Memory B cell (primary cell): Measurements from ENCODE around the gene SLC22A17.

Experiments
- ATAC-seq: fragments of 150-1000 bp; cut with Tn5 transposase; 2 replicates; pipeline ENCODE4 v1.10.0; 2021; ENCODE audit warnings: low read depth, mild to moderate bottlenecking, moderate library complexity
- DNase-seq, 2 donors: peaks; one replicate each; pipeline ENCODE4 v3.0.0; 2022; ENCODE audit warnings: low spot score in 2 of 2
- H3K27ac Mint-ChIP-seq: one replicate; pipeline ENCODE4 v1.8.0; 2022; ENCODE audit warnings: mild to moderate bottlenecking, moderate library complexity, mixed read lengths
- H3K27me3 Mint-ChIP-seq: one replicate; pipeline ENCODE4 v1.8.0; 2022; ENCODE audit warnings: mixed read lengths
- H3K36me3 Mint-ChIP-seq: one replicate; pipeline ENCODE4 v1.8.0; 2022; ENCODE audit warnings: mild to moderate bottlenecking, mixed read lengths
- H3K4me1 Mint-ChIP-seq: one replicate; pipeline ENCODE4 v1.8.0; 2022; ENCODE audit warnings: mixed read lengths
- H3K4me3 Mint-ChIP-seq: one replicate; pipeline ENCODE4 v1.8.0; 2022; ENCODE audit warnings: mild to moderate bottlenecking, moderate library complexity, mixed read lengths
- H3K9me3 Mint-ChIP-seq: one replicate; pipeline ENCODE4 v1.8.0; 2022; ENCODE audit warnings: mixed read lengths

SLC22A17 gene

DNA sequence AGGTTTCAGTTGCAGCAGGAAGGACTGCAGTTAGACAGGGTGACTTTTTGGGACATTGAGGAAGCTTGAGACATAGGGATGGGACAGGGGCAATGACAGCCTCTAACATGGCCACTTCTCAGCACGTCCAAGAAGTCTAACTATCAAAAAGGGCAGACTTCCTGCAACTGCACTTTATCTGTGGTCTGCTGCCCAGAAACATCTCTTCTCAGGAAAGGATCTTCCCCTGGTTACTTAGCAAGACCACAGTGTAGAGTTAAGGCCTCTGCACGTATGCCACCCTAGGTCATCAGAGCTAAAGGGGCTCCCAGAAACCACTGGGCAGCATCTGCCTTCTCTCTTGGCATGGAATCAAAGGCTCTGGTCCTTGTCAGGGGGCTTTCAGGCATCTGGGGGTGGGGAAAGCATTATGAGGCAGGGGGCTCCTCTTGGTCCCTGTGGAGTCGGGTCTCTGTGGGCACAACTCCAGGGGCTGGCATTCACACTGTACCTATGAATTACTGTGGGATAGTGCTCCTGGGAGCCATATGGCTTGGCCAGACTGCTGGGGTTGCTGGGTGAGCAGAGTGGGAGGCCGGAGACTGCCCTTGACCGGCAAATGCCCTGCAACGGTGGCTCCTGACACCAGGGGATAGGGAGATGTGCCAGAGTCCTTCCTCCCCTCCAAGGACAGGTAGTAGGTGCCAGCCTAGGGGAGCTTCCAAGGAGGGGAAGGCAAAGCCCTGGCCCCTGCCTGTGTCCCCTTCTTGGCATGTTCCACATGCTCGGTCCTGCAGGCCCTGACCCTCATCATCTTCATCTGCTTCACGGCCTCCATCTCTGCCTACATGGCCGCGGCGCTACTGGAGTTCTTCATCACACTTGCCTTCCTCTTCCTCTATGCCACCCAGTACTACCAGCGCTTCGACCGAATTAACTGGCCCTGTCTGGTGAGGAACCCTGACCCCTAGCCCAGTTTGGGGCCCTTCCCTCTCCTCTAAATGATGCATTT lies 25.2 kb upstream of the SLC22A17 start:
- ATAC-seq, result no peak
- H3K9me3 Mint-ChIP-seq, result no peaks in the 10 kb centered on the region
- H3K36me3 Mint-ChIP-seq, result no peaks in the 10 kb centered on the region
- H3K4me3 Mint-ChIP-seq, result no peak overlapping the region
- no peaks in the 10 kb centered on the region for H3K4me1 Mint-ChIP-seq
- H3K27ac Mint-ChIP-seq, result no peak overlapping the region
- H3K27me3 Mint-ChIP-seq, result peaks cover 13% of the 10 kb centered on the region
- no peak for DNase-seq

DNA sequence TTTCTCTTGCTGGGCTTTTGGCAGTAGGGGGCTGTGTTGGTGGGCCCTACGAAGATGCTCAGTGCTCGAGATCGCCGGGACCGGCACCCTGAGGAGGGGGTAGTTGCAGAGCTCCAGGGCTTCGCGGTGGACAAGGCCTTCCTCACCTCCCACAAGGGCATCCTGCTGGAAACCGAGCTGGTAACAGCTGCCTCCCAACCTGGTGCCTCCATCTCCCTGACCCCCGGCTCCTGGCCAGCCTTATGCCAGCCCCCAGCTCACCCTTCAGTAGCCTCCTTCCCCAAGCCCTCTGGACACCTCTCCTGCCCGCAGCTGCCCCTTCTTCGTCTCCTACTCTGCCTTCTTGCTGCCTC lies 24.5 kb upstream of the SLC22A17 start:
- Mint-ChIP-seq H3K4me3 (no peak overlapping the region), H3K27me3 (peaks cover 12% of the 10 kb centered on the region), H3K27ac (no peak overlapping the region), H3K4me1 (no peaks in the 10 kb centered on the region), H3K9me3 (no peaks in the 10 kb centered on the region), H3K36me3 (no peaks in the 10 kb centered on the region)
- ATAC-seq (no peak), DNase-seq (no peak)

DNA sequence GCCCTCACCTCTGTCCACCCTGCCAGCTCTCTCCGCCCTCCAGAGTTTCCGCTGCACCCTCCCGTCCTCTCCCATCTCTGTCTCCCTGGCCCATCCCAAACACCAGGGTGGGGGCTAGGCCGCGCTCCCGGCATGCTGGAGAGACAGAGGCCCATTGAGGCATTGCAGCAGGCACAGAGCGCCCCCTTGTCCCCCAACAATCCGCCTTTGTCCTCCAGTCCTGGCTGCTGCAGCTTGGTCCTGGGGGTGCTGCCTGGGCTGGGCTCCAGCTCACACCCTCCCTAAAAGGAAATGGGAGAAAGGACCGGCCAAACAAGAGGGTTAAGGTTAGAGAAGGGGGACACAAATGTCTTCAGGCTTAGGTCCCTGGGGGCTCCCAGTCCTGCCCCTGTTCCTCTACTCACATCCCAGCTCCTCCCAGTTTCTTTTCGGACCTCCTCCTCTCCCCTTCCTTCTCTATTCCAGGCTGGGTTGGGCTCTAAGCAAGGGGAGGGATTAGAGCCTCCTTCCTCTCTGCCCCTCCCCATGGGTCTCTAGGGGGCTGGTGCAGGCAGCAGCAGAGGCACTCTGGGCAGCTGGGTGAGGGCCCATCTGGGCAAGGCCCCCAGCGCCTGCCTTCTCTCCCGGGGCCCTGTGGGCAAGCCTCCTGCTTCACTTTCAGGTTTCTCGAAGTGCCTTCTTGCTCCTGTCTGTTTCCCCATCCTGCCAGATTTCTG lies 24.0 kb upstream of the SLC22A17 start, which contains the start of gene CMTM5:
Gene CMTM5 (plus strand): TSS at position 565 of the 716 bp plus-strand sequence. CDS start 206 bp downstream, outside the sequence.
- peaks cover 9% of the 10 kb centered on the region for H3K27me3 Mint-ChIP-seq

DNA sequence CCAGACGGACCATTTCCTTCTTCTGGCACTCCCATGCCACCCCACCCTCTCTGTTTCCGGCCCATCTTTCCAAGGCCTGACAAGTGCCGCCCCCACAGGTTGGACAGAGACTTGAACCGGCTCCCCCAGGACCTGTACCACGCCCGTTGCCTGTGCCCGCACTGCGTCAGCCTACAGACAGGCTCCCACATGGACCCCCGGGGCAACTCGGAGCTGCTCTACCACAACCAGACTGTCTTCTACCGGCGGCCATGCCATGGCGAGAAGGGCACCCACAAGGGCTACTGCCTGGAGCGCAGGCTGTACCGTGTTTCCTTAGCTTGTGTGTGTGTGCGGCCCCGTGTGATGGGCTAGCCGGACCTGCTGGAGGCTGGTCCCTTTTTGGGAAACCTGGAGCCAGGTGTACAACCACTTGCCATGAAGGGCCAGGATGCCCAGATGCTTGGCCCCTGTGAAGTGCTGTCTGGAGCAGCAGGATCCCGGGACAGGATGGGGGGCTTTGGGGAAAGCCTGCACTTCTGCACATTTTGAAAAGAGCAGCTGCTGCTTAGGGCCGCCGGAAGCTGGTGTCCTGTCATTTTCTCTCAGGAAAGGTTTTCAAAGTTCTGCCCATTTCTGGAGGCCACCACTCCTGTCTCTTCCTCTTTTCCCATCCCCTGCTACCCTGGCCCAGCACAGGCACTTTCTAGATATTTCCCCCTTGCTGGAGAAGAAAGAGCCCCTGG lies 23.0 kb upstream of the SLC22A17 start:
- DNase-seq (no peak), ATAC-seq (no peak)
- peaks cover 10% of the 10 kb centered on the region for H3K27me3 Mint-ChIP-seq
- no peak overlapping the region for H3K4me3 Mint-ChIP-seq
- no peaks in the 10 kb centered on the region for H3K36me3 Mint-ChIP-seq
- no peaks in the 10 kb centered on the region for H3K9me3 Mint-ChIP-seq
- no peaks in the 10 kb centered on the region for H3K4me1 Mint-ChIP-seq
- no peak overlapping the region for H3K27ac Mint-ChIP-seq

More for the DNA sequence above, 24.0 kb upstream of the SLC22A17 start, which contains the start of gene CMTM5:
- DNase-seq, result no peak
- H3K36me3 Mint-ChIP-seq, result no peaks in the 10 kb centered on the region
- no peak for ATAC-seq
- H3K4me1 Mint-ChIP-seq, result no peaks in the 10 kb centered on the region
- no peaks in the 10 kb centered on the region for H3K9me3 Mint-ChIP-seq
- H3K27ac Mint-ChIP-seq, result no peak within 1 kb of the TSS
- H3K4me3 Mint-ChIP-seq, result no peak within 1 kb of the TSS

DNA sequence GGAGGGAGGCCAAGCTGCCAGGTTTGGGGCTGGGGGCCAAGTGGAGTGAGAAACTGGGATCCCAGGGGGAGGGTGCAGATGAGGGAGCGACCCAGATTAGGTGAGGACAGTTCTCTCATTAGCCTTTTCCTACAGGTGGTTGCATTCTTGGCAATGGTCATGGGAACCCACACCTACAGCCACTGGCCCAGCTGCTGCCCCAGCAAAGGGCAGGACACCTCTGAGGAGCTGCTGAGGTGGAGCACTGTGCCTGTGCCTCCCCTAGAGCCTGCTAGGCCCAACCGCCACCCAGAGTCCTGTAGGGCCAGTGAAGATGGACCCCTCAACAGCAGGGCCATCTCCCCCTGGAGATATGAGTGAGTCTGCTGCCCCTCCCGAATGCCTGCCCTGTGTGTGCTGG lies 20.4 kb upstream of the SLC22A17 start:
- peaks cover 10% of the 10 kb centered on the region for H3K27me3 Mint-ChIP-seq
- H3K4me3 Mint-ChIP-seq, result no peak overlapping the region
- no peaks in the 10 kb centered on the region for H3K36me3 Mint-ChIP-seq
- H3K27ac Mint-ChIP-seq, result no peak overlapping the region
- H3K4me1 Mint-ChIP-seq, result no peaks in the 10 kb centered on the region
- no peak for ATAC-seq
- no peaks in the 10 kb centered on the region for H3K9me3 Mint-ChIP-seq
- no peak for DNase-seq

DNA sequence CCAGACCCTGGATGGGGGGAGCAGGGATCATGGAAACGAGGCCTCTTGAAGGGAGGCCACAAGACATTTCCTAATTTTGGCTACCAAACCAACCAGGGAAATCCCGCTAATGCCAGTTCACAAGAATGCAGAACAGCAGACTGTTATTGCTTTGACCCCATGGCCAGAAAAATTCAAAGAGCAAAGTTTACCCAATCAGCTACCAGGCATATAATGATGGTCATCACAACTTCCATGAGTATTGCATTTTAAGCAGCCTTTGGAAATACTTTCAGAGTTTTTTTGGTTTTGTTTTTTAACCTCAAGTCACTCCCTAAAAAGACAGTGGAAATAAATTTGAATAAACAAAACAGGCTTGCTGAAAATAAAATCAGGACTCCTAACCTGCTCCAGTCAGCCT lies 19.8 kb upstream of the SLC22A17 start, which contains the start of gene IL25:
Gene IL25 (plus strand): TSS at position 301 of the 400 bp plus-strand sequence.
- Mint-ChIP-seq H3K4me3 (no peak within 1 kb of the TSS), H3K4me1 (no peaks in the 10 kb centered on the region), H3K9me3 (no peaks in the 10 kb centered on the region), H3K36me3 (no peaks in the 10 kb centered on the region), H3K27me3 (peaks cover 12% of the 10 kb centered on the region), H3K27ac (no peak within 1 kb of the TSS)
- ATAC-seq, result no peak
- DNase-seq, result no peak

DNA sequence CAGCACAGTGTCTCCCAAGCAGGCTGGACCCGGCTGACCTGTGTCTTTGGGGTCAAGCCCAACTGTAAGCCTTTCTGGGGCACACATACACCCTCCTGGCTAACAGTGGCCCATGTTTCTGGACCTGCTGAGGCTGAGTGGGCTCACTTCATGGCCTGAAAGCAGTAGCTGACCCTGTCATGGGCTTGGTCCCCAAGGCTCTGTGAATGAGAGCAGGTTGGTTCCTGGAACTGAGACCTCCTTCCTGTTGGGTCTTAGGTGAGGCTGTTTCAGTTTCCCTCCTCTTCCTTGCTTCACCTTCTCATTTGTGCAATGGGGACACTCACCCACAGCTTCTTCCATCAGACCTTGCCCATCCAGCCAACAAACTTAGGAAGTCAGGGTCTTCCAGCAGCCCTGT lies 19.2 kb upstream of the SLC22A17 start:
- Mint-ChIP-seq H3K9me3 (no peaks in the 10 kb centered on the region), H3K36me3 (no peaks in the 10 kb centered on the region), H3K27ac (no peak overlapping the region), H3K27me3 (peaks cover 17% of the 10 kb centered on the region), H3K4me3 (no peak overlapping the region), H3K4me1 (no peaks in the 10 kb centered on the region)
- no peak for DNase-seq
- no peak for ATAC-seq

DNA sequence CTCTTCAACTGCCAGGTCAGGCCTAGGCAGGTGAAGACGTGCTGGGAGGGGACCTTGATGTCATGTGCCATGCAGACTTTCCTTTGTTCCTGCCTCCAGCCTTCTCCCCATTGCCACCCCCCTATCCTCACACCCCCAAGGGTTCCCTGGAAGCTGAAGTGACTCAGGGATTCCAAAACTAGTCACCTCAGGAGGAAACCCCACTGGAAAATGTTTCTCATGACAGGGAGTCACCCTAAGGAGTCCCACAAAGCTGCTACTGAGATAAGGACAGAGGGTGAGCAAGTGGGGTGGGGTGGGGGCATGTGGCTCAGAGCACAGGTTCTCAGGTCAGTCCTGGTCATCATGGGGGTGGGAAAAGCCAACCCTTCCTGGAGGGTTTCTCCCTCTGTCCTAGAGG lies 17.5 kb upstream of the SLC22A17 start:
- H3K4me3 Mint-ChIP-seq, result no peak overlapping the region
- ATAC-seq (no peak), DNase-seq (no peak)
- H3K27ac Mint-ChIP-seq, result no peak overlapping the region
- H3K36me3 Mint-ChIP-seq, result no peaks in the 10 kb centered on the region
- peaks cover 22% of the 10 kb centered on the region for H3K27me3 Mint-ChIP-seq
- H3K4me1 Mint-ChIP-seq, result no peaks in the 10 kb centered on the region
- H3K9me3 Mint-ChIP-seq, result no peaks in the 10 kb centered on the region

DNA sequence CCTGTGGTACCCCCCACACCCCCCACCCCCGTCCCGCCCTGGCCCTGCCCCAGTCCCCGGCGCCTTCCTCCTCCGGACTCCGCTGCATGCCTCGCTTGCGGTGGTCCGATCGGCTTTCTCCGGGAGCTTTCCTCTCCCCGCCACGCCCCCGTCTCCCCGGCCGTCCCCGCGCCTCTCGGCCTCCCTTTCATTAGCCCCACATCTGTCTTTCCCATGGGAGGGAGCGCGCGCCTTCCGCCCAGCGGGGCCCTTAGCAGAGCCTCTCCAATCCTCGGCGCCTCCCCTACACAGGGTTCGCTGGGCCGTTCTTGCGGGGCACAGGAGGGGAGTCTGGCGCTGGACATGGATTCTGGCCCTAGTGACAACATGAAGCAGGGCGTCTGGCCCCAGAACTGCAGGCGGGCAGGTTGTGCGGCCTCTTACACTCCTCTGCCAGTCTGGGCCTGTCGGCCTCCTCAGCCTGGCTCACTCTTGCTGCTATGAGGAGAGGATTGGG lies 13.8 kb upstream of the SLC22A17 start:
- ATAC-seq (no peak), DNase-seq (no peak)
- Mint-ChIP-seq H3K9me3 (no peaks in the 10 kb centered on the region), H3K36me3 (no peaks in the 10 kb centered on the region), H3K27ac (no peak overlapping the region), H3K4me3 (no peak overlapping the region), H3K4me1 (no peaks in the 10 kb centered on the region), H3K27me3 (peaks cover 25% of the 10 kb centered on the region)

DNA sequence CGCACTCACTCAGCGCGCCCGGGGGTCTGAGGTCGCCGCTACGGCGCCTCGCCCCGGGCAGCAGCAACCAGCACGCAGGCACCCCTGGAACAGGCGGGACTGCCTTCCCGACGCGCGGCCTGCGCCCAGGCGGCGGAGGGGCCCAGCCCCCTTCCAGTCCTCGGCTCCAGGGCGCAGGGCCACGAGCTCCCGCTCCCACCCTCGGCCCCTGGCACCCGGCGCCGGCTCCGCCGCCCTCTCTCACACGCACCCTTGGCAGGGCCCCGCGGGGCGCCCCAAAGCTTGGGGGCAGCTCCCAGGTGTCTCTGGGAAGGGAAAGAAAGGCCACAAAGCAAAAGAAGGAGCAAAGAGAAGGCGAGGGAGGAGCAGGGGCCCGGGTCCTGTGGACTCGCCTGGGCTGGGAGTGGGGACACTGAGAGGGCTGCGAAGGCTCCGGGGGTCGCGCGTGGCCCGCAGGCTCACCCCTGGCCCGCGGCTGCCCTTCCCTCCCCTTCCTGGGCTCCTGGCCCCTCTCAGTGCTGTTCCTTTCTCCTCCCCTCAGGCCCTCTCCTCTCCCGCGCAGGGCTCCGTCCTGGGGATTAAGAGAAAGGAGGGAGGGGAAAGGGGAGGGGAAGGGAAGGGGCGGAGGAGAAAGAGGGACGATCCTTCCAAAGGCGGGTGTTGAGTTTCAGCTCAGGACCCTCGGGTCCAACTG lies 13.2 kb upstream of the SLC22A17 start:
- Mint-ChIP-seq H3K27ac (no peak overlapping the region), H3K36me3 (no peaks in the 10 kb centered on the region), H3K4me3 (no peak overlapping the region), H3K4me1 (no peaks in the 10 kb centered on the region), H3K9me3 (no peaks in the 10 kb centered on the region), H3K27me3 (peaks cover 23% of the 10 kb centered on the region)
- ATAC-seq (no peak), DNase-seq (no peak)

DNA sequence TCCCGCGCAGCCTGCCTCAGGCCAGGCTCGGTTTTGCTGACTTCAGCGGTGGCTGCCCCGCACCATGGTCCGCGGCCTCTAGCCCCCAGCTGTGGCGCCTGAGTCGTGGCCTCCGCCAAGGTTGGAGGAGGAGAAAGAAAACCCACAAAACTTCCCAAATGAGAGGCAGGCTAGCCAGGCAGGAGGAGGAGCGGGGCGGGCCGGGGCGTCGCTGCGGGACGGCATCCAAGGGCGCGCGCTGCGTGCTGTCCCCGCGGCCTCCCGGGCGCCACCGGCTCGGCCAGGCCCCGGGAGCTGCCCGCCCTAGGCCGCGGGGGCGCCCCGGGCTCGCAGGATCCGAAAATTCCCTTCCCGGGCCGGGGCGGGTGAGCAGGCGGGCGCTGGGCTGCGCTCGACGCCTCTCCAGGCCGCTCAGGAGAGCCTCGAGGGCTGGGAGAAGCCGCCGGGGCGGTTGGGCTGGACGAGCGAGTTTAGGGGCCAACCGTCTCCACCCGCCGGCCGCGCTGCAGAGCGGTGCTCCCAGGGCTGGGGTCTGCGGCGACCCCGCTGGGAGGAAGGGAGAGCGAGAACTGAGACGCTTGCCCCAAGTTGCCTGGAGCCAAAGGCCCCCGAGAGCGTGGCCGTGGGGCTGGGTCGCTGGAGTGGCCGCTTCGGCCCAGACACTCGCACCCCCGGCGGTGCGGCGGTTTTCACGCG lies 12.5 kb upstream of the SLC22A17 start, which contains the start of gene EFS:
Gene EFS (minus strand): TSS at position 137 of the 696 bp plus-strand sequence. CDS start 147 bp downstream, outside the sequence.
- no peaks in the 10 kb centered on the region for H3K36me3 Mint-ChIP-seq
- H3K9me3 Mint-ChIP-seq, result no peaks in the 10 kb centered on the region
- no peak within 1 kb of the TSS for H3K27ac Mint-ChIP-seq
- ATAC-seq (no peak), DNase-seq (no peak)
- H3K4me3 Mint-ChIP-seq, result no peak within 1 kb of the TSS
- no peaks in the 10 kb centered on the region for H3K4me1 Mint-ChIP-seq
- peaks cover 24% of the 10 kb centered on the region for H3K27me3 Mint-ChIP-seq

DNA sequence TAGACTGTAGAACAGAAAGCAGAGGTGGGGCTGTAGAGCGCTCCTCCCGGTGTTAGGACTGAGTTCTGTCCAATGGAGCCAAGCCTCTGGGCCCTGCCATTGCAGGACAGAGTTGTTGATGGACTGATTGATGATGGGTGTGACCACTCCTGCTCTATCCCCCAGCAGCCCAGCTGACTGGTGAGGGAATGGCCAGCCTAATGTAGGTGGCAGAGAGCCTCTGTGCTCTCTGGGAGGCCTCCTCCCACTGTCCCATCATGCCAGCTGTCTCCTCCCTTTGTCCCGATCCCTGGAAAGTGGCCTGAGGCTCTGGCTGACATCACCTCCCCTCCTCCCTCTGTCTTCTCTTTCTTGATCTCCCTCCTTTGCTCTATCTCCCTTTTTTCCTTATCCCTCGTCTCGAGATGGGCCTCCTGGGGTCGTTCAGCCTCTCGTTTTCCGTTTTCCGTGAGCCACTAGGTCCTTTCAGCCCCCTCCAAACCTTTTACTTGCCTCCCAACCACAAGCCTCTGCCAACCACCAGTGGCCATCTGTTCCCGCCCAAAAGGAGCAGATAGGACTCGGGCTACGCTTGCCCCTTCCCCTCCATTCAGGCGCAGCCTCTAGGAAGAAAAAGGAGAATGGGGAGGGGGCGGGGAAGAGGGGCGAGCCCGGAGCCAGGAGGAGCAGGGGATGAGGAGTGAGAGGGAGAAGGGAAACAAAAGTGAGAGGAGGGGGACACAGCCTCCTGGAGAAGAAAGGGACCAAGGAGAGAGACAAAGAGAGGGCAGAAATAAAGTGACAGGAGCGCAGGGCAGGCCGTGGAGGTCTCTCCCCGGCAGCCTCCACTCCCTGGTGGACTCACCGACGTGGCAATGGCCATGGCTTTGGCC lies 11.7 kb upstream of the SLC22A17 start:
- DNase-seq, result no peak
- H3K4me1 Mint-ChIP-seq, result no peaks in the 10 kb centered on the region
- H3K27me3 Mint-ChIP-seq, result peaks cover 27% of the 10 kb centered on the region

More for the DNA sequence above, 11.7 kb upstream of the SLC22A17 start:
- Mint-ChIP-seq H3K4me3 (no peak overlapping the region), H3K36me3 (no peaks in the 10 kb centered on the region), H3K27ac (no peak overlapping the region), H3K9me3 (no peaks in the 10 kb centered on the region)
- no peak for ATAC-seq
